IgD-negative memory B cell (primary cell): ENCODE data around the gene PPP1R12A. TPM values are rescaled to one million over a fixed set of nuclear protein-coding genes. Genes with fewer than 3 reads are reported as not detected.
"Not testable (repeated sequence)": the region's sequence is repeated elsewhere in the genome, so short reads cannot be mapped to it uniquely, and the experiment has no call there.

Experiments used
- H3K27ac Mint-ChIP-seq, 3 donors: one replicate each; pipeline ENCODE4 v1.8.0; 2020 to 2022; ENCODE audit warnings: mild to moderate bottlenecking in 3 of 3, mixed read lengths in 3 of 3, moderate library complexity in 1 of 3
- H3K27me3 Mint-ChIP-seq: one replicate; pipeline ENCODE4 v1.8.0; 2021; ENCODE audit warnings: mixed read lengths
- H3K36me3 Mint-ChIP-seq: one replicate; pipeline ENCODE4 v1.8.0; 2020; ENCODE audit warnings: mild to moderate bottlenecking, mixed read lengths
- H3K4me1 Mint-ChIP-seq, 3 donors: one replicate each; pipeline ENCODE4 v1.8.0; 2020 to 2022; ENCODE audit warnings: mixed read lengths in 3 of 3, mild to moderate bottlenecking in 1 of 3
- H3K4me3 Mint-ChIP-seq, 4 donors: one replicate each; pipeline ENCODE4 v1.8.0; 2020 to 2022; ENCODE audit warnings: mild to moderate bottlenecking in 4 of 4, mixed read lengths in 4 of 4, moderate library complexity in 3 of 4
- H3K9me3 Mint-ChIP-seq, 3 donors: one replicate each; pipeline ENCODE4 v1.8.0; 2020 to 2021; ENCODE audit warnings: mixed read lengths in 3 of 3, mild to moderate bottlenecking in 1 of 3
- polyA plus RNA-seq: library from polyadenylated mRNA; unstranded; fragments of 300-500 nt; fragmentation: Illumina TruSeq; gene quantifications from one replicate; pipeline ENCODE4 v1.2.3, GENCODE V29; 2021

PPP1R12A gene
- 85.4 TPM for polyA plus RNA-seq

DNA sequence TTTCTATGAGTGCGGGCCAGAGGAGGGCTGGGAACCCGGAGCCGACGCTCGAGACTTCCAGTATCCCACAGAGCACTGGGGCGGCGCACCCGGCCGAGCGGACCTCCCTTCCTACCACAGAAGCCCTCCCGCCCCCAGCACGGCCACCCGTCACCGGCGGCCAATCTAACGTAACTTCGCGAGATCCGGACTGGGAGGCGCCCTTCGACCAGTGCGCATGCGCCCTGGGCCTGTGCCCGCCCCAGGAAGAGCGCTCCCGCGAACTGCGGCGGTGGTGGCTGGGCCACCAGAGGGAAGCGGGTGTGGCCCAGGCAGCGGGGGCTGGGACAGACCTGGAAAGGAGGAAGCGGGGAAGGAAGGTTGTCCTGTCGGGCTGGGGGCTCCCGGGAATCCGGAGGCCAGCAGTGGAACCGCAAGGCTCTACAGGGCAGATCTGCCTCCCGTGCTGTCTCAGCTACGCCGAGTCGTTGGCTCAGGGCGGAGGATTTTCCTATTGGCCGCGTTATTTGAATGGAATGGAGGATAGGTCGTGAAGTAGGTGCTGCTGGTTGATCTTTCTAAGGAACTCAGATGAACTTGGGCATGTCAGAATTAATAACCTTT is at the start of gene PPP1R12A:
Gene PPP1R12A, minus strand, starts transcription at position 77 of the 603 bp plus-strand sequence. CDS start 166 bp downstream, outside the sequence.
- Mint-ChIP-seq H3K4me3 (peak within 1 kb of the TSS; percentile 88 to 100 (median 98)), H3K27ac (peak within 1 kb of the TSS; percentile 79 to 99 (median 96)), H3K4me1 (peaks cover 36 to 45% (median 40%) of the 10 kb centered on the region in 3 donors), H3K27me3 (no peaks in the 10 kb centered on the region), H3K9me3 (peaks cover 0 to 2% (median 0%) of the 10 kb centered on the region in 3 donors), H3K36me3 (no peaks in the 10 kb centered on the region)

DNA sequence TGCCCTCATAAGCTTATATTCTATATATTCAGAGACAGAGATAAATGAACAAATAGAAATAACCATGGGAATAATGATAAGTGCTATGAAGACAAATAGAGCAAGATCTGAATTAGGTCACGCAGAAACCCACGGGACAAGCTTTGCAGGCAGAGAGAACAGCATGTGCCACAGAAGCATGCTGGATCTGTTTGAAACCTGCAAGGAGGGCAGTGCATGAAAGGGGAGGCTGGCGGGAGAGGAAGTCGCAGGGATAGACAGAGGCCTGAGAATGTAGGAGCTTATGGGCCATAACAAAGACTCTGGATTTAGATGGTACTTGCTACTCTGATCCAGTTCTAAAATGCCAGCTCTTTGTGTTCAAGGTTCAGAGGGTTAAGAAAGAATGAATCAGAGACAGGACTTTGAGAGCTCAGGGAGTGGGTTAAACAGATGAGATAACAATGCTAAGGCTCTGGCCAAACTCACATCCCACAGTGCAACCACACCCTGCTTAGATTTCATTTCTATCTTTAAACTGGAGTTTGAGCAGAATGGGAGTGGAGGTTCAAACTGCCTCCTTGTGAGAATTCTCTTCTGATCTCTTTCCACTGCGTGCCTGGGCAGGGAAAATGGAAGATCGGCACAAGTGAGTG is 49.2 kb upstream of the PPP1R12A start:
- Mint-ChIP-seq H3K27ac (peak overlapping the region in 1 of 3 donors; percentile 20), H3K9me3 (no peaks in the 10 kb centered on the region), H3K4me3 (no peak overlapping the region), H3K27me3 (peaks cover 14% of the 10 kb centered on the region), H3K4me1 (no peaks in the 10 kb centered on the region), H3K36me3 (no peaks in the 10 kb centered on the region)

DNA sequence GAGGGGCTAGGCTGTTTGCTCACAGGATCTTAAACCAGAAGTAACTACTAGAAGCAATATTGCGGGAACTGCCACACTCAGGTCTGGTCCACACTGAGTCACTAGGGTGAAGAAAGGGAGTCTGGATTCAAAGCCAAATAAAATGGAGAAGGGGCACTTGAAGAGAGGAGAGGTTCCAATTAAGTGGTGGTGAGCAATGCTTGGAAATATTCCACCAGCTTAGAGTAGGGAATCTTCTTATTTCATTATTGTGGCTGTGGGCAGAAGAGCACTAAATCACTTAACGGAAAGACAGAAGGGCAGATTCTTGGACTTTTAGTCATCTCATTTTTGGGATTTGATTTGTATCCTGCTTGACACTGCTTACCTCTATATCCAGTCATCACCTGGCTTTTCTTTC is 48.6 kb upstream of the PPP1R12A start:
- no peaks in the 10 kb centered on the region for H3K9me3 Mint-ChIP-seq
- H3K27me3 Mint-ChIP-seq: peaks cover 14% of the 10 kb centered on the region
- no peak overlapping the region for H3K4me3 Mint-ChIP-seq
- peak overlapping the region in 1 of 3 donors; percentile 20 for H3K27ac Mint-ChIP-seq
- no peaks in the 10 kb centered on the region for H3K4me1 Mint-ChIP-seq
- H3K36me3 Mint-ChIP-seq: no peaks in the 10 kb centered on the region

DNA sequence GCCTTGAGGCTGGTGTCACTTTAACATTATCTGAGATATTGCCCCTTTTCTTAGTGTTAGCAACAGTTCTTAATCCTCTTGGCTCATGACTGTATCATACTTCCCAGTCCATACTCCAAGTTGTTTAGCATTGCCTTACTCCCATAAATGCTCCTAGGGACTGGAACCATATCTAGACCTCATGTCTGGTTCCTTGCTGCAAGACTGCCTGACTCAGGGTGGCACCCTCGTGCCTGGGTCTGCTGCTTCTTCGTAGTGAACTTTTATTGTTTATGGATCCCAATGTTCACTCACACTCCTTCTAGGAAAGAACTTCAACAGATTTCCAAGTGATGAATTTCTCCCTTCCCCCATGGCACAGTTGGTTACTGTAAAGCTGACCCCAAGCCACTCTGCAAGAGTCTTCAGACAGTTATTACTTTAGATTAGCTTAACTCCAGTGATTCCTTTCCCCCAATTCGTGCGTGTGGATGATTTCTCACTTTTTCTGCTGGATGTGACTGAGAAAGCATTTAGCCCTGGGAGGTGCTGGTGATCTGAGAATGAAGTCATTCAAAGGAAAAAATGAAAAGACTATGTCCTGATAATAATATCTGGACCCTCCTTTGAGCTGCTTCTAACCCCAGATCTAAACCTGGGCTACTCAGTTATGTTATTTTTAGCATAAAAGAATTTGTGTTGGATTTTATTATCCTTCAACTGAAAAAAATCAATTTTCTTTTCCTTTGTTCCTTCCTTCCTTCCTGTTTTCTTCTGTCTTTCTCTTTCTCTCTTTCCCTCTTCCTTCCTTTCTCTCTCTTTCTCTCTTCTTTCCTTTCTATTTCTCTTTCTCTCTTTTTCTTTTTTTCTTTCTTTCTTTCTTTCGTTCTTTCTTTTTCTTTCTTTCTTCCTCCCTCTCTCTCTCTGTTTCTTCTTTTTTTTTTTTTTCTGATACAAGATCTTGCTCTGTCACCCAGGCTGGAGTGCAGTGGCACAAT is 47.5 kb upstream of the PPP1R12A start:
- no peaks in the 10 kb centered on the region for H3K4me1 Mint-ChIP-seq
- H3K4me3 Mint-ChIP-seq: no peak overlapping the region
- peaks cover 13% of the 10 kb centered on the region for H3K27me3 Mint-ChIP-seq
- no peaks in the 10 kb centered on the region for H3K9me3 Mint-ChIP-seq
- H3K27ac Mint-ChIP-seq: no peak overlapping the region
- no peaks in the 10 kb centered on the region for H3K36me3 Mint-ChIP-seq

DNA sequence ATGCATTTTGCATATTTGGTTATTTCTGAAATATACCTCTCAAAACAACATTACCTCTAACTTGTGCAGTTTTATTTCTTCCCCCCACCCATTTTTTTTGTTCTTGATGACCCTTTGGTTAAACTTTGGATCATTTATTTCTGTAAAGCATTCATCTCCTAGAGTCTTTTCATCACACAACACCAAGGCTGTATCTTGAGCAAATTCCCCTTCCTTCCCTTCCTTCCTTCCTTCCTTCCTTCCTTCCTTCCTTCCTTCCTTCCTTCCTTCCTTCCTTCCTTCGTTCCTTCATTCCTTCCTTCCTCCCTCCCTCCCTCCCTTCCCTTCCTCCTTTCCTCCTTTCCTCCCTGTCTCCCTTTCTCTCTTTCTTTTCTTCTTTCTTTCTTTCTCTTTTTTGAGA is 43.8 kb upstream of the PPP1R12A start:
- no peak overlapping the region for H3K27ac Mint-ChIP-seq
- no peaks in the 10 kb centered on the region for H3K9me3 Mint-ChIP-seq
- no peaks in the 10 kb centered on the region for H3K36me3 Mint-ChIP-seq
- H3K4me1 Mint-ChIP-seq: no peaks in the 10 kb centered on the region
- peaks cover 6% of the 10 kb centered on the region for H3K27me3 Mint-ChIP-seq
- H3K4me3 Mint-ChIP-seq: no peak overlapping the region

DNA sequence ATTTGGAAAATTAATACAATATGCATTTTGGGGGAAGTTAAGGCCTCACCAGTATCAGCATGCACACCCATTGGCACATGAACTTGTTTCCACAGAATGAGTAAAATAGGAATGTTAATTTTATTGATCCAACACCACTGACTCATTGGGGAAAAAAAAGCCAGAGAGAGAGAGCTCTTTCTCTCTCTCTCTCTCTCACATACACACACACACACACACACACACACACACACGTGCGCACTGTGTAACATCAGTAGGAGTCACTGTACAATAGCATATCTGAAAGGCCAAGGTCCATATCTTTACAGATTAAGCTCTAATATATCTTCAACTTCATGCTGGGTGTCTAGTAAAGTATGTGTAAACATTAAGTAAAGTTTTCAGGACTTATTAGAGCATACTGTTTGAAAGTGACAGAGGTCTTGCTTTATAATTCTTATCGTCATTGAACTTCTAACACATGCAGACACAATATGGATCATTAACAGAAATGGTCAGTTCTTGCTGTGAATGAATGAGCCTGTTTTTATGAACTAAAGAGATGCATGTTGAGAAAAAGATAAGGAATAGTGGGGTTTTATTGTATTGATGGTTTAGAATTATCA is 43.1 kb upstream of the PPP1R12A start:
- not testable (repeated sequence) for H3K27ac Mint-ChIP-seq, H3K36me3 Mint-ChIP-seq, H3K4me3 Mint-ChIP-seq, H3K4me1 Mint-ChIP-seq, H3K9me3 Mint-ChIP-seq, H3K27me3 Mint-ChIP-seq

DNA sequence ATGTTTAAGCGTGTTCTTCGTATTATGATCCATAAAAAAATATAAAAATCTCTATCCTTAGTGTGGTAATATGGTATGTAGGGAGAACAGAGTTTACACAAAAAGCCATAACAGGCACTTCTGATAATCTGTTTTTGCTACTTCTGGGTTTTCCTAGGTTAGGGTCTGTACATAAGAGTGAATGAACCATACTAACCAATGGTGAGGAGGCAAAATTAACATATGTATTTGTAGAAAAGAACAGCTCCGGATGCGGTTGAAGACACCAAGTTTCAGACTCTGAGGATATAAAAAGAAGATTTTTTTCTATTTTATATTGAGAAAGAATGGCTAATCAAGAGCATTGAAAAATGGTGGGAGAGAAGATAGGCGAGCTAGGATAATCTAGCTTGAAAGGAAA is 40.2 kb upstream of the PPP1R12A start:
- Mint-ChIP-seq H3K4me1 (no peaks in the 10 kb centered on the region), H3K36me3 (no peaks in the 10 kb centered on the region), H3K4me3 (no peak overlapping the region), H3K27me3 (peaks cover 3% of the 10 kb centered on the region), H3K27ac (no peak overlapping the region), H3K9me3 (no peaks in the 10 kb centered on the region)

DNA sequence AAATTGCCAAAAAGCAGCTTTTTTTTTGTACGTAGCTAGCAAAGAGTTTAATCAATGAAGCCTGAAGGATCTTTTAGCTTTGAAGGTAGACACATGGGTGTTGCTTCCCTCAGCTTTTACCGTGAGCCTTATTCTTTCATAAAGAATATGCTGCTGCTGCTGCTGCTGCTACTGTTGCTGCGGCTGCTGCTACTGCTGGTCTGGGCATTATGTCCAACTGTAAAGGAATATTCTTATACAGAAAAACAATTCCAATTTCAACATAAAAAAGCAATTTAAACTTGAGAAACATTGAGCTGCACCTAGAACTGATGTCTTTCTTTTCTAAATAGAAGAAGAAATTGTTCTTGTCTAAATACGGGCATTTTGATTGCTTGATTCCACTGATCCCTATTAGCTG is 38.9 kb upstream of the PPP1R12A start:
- Mint-ChIP-seq H3K27me3 (peaks cover 2% of the 10 kb centered on the region), H3K36me3 (no peaks in the 10 kb centered on the region), H3K4me1 (no peaks in the 10 kb centered on the region), H3K4me3 (no peak overlapping the region), H3K9me3 (no peaks in the 10 kb centered on the region), H3K27ac (no peak overlapping the region)

DNA sequence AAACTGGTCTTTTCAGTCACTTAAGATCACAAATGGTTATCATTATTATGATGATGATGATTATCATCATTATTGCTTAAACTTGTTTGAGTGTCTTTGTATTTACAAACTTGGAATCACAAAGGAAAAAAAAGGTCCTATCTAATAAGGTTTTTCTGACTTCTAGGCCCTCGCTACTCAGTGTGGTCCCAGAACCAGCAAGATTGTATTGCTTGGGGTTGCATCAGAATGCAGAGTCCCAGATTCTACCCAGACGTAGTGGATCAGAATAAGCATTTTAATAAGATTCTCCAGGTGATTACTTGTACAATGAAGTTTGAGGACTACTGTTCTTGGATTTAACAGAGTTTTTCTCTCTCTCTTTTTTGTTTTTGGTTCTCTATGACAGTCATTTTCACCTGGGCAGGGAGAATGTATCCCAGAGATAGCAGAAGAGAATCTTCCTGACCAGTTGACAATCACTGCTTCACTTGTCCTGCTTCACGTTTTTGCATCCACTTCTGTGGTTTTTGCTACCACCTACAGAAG is 29.3 kb upstream of the PPP1R12A start:
- Mint-ChIP-seq H3K4me3 (no peak overlapping the region), H3K27ac (no peak overlapping the region), H3K27me3 (peaks cover 15% of the 10 kb centered on the region), H3K9me3 (no peaks in the 10 kb centered on the region), H3K4me1 (peaks cover 5 to 18% (median 10%) of the 10 kb centered on the region in 3 donors), H3K36me3 (no peaks in the 10 kb centered on the region)

DNA sequence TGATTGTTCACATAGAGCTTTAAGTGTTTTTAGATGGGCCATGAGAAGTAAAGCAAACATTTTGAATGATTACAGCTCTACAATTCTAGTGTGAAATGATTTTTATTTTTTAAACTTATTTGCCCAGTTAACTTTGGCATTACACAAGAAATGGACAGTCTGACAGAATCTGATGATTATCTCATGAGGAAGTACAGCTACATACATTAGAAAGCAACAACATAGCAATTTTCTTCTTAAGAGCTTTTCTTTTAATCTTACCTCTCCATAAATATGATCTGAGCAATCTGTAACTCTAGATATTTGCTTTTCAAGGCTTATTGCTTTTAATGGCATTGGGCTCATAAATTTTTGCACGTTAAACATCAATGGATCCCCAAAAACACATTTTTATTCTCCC is 26.5 kb upstream of the PPP1R12A start:
- Mint-ChIP-seq H3K36me3 (no peaks in the 10 kb centered on the region), H3K4me1 (peaks cover 5 to 18% (median 10%) of the 10 kb centered on the region in 3 donors), H3K9me3 (no peaks in the 10 kb centered on the region), H3K27me3 (peaks cover 6% of the 10 kb centered on the region), H3K4me3 (no peak overlapping the region), H3K27ac (no peak overlapping the region)

DNA sequence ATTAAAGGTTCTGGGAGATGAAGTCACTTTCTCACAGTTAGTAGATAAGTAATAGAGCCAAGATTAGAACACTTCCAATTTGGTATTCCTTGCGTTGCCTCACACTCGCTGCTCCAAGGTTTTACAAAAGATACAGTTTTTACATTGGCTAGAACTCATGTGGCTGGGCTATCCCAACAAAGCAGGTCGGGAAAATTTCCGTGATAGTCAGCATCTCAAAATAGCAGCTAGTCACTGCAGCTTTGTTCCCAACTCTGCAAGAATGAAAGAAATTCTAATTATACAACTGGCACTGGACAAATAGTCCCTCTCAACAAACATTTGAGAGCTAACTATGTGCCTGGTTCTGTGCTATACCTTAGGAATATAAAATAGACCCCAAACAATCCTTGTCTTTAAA is 24.6 kb upstream of the PPP1R12A start:
- Mint-ChIP-seq H3K9me3 (peaks cover 6 to 10% (median 7%) of the 10 kb centered on the region in 3 donors), H3K36me3 (peaks cover 2% of the 10 kb centered on the region), H3K4me1 (peaks cover 5 to 18% (median 10%) of the 10 kb centered on the region in 3 donors), H3K27ac (no peak overlapping the region), H3K27me3 (peaks cover 6% of the 10 kb centered on the region), H3K4me3 (no peak overlapping the region)

DNA sequence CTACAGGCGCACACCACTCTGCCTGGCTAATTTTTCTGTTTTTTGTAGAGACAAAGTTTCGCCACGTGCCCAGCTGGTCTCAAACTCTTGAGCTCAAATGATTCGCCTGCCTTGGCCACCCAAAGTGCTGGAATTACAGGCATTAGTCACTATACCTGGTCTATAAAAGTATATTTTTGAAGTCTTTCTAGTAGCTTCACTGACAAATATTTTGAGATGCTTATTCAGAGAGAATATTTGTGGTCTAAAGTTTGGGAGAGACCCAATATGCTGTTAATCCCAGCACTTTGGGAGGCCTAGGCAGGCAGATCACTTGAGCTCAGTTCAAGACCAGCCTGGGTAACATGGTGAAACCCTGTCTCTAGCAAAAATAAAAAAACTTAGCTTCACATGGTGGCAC is 22.0 kb upstream of the PPP1R12A start:
- Mint-ChIP-seq H3K36me3 (peaks cover 3% of the 10 kb centered on the region), H3K9me3 (peaks cover 6 to 11% (median 10%) of the 10 kb centered on the region in 3 donors), H3K27ac (no peak overlapping the region), H3K27me3 (peaks cover 3% of the 10 kb centered on the region), H3K4me1 (peaks cover 5 to 8% (median 7%) of the 10 kb centered on the region in 3 donors), H3K4me3 (no peak overlapping the region)

DNA sequence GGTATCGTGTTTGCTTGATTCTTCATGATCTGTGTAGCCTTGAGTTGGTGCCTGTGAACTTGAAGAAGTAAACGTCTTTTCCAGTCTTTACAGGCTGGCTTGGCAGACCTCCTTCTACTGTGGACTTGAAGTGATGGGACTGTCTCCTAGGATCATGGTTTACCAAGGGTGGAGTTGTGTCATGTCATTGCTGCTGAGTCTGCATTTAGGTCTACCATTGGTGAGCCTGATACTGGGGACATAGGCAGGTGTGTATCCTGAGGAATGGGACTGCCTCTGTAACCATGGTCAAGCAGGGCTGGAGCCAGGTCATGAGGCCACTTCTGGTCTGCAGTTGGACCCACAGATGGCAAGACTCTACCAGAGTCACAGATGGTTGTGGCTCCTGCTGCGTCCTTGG is 20.7 kb upstream of the PPP1R12A start:
- H3K4me3 Mint-ChIP-seq: no peak overlapping the region
- H3K27ac Mint-ChIP-seq: peak overlapping the region in 1 of 3 donors; percentile 21
- H3K27me3 Mint-ChIP-seq: peaks cover 3% of the 10 kb centered on the region
- H3K9me3 Mint-ChIP-seq: peaks cover 6 to 11% (median 10%) of the 10 kb centered on the region in 3 donors
- H3K4me1 Mint-ChIP-seq: peaks cover 5 to 8% (median 7%) of the 10 kb centered on the region in 3 donors
- peaks cover 3% of the 10 kb centered on the region for H3K36me3 Mint-ChIP-seq

DNA sequence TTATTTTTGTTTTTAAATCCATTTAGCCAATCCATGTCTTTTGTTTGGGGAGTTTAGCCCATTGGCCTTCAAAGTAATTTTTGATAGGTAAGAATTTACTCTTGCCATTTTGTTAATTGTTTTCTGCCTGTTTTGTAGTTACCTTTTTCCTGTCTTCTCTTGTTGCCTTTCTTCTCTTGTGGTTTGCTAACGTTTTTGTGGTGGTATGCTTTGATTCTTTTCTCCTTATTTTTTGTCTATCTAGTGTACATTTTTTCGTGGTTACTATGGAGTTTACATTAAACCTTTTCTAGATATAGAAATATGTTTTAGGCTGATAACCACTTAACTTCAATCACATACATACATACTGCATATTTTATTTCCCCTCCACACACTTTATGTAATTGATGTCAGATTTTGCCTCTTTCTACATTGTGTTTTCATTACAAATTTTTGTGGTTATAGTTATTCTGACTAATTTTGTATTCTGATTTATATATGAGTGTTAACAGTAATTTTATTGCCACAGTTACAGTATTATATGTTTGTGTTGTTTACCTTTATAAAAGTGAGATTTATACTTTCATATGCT is 19.2 kb upstream of the PPP1R12A start:
- H3K27ac Mint-ChIP-seq: no peak overlapping the region
- H3K36me3 Mint-ChIP-seq: peaks cover 3% of the 10 kb centered on the region
- no peak overlapping the region for H3K4me3 Mint-ChIP-seq
- H3K4me1 Mint-ChIP-seq: no peaks in the 10 kb centered on the region
- H3K27me3 Mint-ChIP-seq: no peaks in the 10 kb centered on the region
- H3K9me3 Mint-ChIP-seq: peaks cover 6 to 11% (median 10%) of the 10 kb centered on the region in 3 donors
